Fibroblast of pulmonary artery (primary cell): ENCODE data around the gene PCSK2.

ENCODE experiments used
- DNase-seq: peaks from one replicate; pipeline ENCODE4 v3.0.0-alpha.2; 2010; ENCODE audit warnings: low read depth
- H3K4me3 ChIP-seq: replicated peaks from 2 replicates; pipeline ENCODE4 v1.5.1; 2011; ENCODE audit warnings: low read depth, mild to moderate bottlenecking, control low read depth, low read length, moderate library complexity
- CTCF ChIP-seq: IDR thresholded peaks from 2 replicates; pipeline ENCODE4 v1.5.1; 2011; ENCODE audit warnings: mild to moderate bottlenecking, control low read depth, low read length, inconsistent platforms; ENCODE audit errors: missing control alignments

Gene PCSK2

GRCh38 chr20:17520583-17520982, 293.7 kb downstream of the PCSK2 start:
- DNase-seq, result peak; percentile 39
- H3K4me3 ChIP-seq, result no peak overlapping the region
- TF ChIP-seq CTCF, result no peak

GRCh38 chr20:17522528-17522927, 295.7 kb downstream of the PCSK2 start:
- TF ChIP-seq CTCF, result no peak
- no peak overlapping the region for H3K4me3 ChIP-seq
- no peak for DNase-seq

- no peak for DNase-seq
- H3K4me3 ChIP-seq, result no peak overlapping the region
- no peak for TF ChIP-seq CTCF
Measured at GRCh38 chr20:17523326-17523725, 296.5 kb downstream of the PCSK2 start.

- H3K4me3 ChIP-seq, result no peak overlapping the region
- no peak for TF ChIP-seq CTCF
- no peak for DNase-seq
Measured at GRCh38 chr20:17524560-17524959, 297.7 kb downstream of the PCSK2 start.

GRCh38 chr20:17525132-17525531, 298.3 kb downstream of the PCSK2 start:
- no peak for TF ChIP-seq CTCF

GRCh38 chr20:17525650-17526049, 298.8 kb downstream of the PCSK2 start:
- no peak overlapping the region for H3K4me3 ChIP-seq
- no peak for TF ChIP-seq CTCF
- peak; percentile 45 for DNase-seq

More at GRCh38 chr20:17525132-17525531, 298.3 kb downstream of the PCSK2 start:
- no peak overlapping the region for H3K4me3 ChIP-seq
- no peak for DNase-seq

GRCh38 chr20:17529586-17529985, 302.7 kb downstream of the PCSK2 start:
- DNase-seq, result no peak
- no peak for TF ChIP-seq CTCF
- no peak overlapping the region for H3K4me3 ChIP-seq
